Renal pelvis (tissue), 1 donor: ENCODE data around the gene MTCL3.

Source experiments
- DNase-seq: peaks from one replicate; pipeline ENCODE4 v3.0.0-alpha.2; 2013

Gene MTCL3

DNA sequence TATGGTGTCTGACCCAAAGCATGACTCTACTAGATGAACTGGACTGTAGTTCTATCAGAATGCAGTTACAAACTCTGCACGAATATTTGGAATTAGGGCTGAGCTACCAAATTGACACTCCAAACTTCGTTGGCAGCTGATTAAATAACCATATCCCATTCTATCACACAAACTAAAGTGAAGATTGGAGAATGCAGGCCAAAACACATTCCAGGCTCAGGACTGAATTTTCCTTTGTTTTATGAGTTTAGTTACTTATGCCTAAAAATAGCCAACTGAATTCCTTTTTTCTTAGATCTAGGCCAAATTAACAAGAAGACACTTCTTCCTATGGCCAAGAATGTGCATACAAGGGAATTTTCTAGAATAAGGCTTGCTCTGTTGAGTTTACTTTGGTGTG lies 50.2 kb downstream of the MTCL3 start:
- DNase-seq = no peak

DNA sequence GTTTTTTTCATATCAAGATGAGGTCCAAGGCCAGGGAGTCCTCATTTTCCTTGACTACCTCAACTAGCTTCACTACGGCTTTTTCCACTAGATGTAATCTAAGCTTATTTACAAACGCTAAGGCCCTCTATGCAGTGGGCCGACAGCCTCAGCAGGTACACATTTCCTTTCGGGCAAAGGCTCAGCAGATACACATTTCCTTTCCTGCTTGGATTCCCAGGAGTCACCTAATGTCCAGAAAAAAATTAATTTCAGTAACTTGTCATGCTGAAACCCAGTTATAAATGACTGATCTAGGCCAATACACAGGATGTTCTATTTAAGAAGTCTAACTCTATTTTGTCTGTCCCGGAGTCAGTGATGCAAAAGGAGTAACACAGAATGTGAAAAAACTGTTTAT lies 52.7 kb downstream of the MTCL3 start:
- DNase-seq = no peak

DNA sequence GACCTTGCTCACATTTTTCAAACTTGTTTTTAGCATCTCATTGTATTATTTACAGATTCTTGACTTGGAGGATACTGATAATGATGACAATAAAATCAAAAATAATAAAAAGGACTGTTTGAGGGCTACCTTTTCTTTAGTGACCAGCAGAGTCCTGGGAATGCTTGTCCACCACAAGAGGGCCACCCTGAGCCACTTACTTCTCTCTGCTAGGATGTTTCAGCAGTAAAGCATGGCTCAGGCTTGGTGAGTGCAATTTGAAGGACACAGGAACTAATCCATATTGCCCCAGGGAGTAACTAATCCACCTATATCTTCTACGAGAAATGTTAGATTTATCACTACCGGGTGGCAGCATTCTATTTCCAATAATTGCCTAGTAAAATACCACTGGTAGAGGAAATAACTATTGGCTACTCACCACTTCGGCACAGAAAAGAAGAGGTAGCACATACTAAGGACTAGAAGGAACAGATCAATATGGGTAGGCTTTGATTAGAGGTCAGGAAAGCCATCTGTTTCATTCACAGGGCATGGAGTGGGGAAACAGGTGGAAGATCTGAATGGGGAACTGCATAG lies 54.2 kb downstream of the MTCL3 start:
- peak; percentile 42 for DNase-seq

DNA sequence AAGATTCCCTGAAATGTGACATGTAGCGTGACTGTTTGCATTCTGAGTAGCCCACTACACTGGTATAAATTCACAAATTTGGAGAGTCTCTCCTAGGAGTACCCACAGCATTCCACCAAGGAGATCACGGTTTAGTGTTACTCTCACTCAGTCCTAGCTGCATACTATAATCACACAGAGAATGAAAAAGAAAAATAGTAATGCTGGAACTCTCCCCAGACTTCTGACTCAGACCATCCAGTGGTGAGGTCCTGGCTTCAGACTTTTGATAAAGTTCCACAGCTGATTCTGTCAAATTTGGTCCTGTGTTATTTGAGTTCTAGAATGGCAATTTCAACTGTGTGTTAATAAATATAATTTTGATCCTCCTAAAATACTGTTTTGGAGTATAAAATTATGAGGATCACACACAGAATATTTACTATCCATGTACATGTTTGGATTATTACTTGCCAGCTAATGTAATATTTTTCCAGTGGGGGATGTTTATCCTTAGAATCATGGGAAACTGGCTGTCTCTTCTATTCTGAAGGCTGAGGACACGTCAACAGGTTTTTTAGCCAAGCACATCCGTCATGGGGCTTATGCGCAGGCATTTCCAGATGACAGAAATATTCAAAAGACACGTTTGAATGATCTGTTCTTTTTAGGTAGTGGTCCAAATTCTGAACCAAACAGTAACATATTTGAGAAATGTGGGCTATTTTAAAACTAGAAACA lies 54.8 kb downstream of the MTCL3 start:
- DNase-seq = no peak

DNA sequence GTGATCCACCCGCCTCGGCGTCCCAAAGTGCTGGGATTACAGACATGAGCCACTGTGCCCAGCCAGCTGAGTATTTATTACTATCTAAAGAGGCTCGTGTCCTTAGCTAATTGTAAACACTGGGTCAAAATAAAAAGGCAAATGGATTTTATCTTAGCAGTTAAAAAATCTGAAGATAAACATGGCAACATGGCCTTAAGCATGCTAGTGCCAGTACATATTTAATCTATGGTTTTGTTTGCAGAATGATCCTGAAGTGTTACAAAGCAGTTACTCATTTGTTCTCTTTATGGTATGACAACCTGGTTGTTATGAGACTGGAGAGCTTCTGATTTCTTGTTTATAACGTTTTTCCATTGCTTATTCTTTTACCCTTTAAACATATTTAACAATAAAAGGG lies 56.1 kb downstream of the MTCL3 start:
- DNase-seq = no peak

DNA sequence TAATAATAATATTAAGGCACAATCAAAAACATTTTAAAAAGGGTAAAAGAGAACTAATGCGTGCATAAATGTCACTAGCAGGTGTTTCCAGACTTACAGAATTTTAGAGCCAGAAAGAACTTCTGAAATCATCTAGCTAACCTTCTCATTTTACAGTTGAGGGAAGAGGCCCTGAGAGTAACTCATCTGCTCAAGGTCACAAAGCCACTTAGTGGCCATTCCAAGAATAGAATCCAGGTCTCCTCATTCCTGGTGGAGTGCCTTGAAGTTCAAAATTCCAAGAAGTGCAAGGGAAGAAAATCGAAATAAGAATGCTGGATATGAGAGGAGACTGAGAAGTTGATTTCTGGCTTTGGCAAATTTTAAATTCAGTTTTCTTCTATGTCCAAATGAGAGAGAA lies 56.8 kb downstream of the MTCL3 start:
- no peak for DNase-seq

DNA sequence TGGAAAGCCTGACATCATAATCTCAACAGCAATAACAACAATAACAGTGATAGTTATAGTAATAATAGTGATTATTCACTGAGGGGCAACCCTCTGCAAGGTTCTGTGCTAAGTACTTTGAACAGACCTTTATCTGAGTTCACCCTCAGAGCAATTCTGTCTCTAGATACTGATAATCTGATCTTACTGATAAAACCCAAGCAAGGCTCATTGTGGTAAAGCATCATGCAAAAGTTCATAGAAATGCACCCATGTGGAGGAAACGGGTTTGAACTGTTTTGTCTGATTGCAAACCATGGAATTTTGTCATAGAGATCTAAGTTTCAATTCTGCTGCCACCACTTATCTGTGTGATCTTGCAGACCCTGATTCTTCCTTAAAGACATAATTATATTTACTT lies 58.7 kb downstream of the MTCL3 start:
- DNase-seq = no peak

DNA sequence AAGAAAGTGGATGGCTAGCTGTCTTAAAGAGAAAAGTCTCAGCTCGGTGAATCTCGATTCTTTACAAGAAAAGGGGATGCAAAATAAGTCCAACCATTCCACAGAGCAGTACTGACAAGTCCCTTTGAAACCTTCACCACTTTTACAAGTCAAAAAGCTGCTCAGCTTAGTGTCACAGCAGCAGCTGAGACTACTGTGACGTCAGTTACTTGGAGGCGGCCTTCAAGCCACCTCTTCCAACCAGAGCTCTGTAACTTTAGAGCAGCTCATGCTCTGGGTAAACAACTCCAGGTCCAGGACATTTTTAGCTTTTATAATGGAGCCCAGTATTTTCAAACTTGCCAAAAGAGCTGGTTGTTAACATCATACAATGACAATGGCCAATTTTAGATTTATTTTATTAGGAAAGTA lies 59.9 kb downstream of the MTCL3 start, which contains the start of gene KIAA0408:
TSS of gene KIAA0408 (minus strand) at position 159 of the 411 bp plus-strand sequence. CDS start 5,408 bp downstream, outside the sequence.
- DNase-seq = peak; percentile 75

DNA sequence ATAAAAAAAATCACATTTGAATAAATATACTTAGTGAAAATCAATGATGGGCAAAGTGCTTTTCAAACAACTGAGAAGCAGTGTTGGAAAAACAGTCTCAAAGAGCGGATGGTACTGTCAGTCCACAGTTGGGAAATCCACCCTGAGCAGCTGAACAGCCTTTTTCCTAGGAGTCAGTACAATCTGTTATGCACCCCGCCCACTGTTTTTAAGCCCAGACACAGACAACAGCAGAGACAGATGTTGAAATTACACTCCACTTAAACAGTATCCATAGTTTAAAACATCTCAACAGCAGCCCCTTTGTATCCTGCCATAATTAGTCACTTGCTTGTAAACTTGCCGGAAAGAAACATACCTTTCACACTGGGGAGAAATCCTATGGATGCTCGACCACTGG lies 60.3 kb downstream of the MTCL3 start:
- peak; percentile 4 for DNase-seq

DNA sequence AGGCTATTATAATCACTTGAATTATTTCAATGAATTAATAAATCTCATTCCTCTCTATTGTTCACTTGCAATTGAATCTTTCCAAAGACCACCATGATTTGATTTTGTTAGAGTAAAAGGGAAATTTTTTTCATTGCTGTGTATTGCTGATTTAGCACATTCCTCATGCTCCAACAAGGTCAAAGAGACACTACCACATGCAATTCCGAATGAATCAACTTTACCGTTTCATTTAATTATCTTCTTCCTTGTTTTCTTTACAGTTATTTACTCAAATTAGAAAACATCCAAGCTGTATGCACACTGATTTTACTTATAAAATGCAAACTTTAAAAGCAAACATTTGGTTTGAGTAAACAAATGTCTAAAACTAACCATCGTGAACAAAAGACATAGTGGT lies 60.9 kb downstream of the MTCL3 start:
- DNase-seq = no peak

DNA sequence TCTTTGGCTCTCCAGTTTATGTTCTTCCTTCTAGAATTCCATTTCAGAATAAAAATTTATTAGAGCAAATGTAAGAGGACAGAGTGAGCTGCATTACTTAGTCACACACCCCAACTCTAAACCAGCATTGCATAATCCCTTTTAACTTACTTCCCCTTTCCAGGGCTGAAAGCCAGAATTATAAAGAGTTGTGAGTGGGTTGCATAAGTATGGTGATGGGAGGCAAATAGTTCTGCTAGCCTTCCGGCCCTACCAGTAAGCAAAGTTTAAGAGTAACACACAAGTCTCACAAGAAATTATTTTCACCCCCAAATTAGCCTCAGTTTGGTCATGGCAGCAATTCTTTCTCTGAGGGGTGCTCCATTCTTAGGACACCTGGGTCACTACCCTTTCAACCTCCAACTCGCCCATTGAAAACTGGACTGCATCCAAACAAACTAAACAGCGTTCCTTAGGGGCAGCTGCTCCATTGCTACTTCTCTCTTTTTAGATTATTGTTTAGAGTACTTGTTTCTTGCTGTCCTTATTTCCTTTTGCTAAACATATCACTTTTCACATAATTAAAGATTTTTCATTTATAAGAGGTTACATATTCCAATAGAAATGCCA lies 61.6 kb downstream of the MTCL3 start:
- DNase-seq = no peak

DNA sequence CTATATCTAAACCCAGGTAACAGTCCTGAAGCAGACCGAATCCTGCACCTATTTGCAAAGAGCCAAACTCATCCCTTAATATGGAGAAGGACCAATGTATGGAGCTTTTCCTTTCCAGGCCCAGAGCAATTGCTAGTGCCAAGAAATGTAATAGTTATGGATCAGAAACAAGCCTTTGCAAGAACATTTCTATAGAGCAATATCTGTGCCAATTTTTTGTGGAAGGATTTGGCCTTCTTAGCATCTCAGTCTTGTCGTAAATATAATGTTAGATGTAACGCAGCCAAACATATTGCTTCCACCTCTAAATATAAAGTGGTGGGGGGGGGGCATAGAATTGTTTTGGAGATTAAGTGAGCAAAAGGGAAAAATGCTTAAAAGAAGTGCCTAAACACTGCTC lies 62.7 kb downstream of the MTCL3 start:
- DNase-seq = no peak

DNA sequence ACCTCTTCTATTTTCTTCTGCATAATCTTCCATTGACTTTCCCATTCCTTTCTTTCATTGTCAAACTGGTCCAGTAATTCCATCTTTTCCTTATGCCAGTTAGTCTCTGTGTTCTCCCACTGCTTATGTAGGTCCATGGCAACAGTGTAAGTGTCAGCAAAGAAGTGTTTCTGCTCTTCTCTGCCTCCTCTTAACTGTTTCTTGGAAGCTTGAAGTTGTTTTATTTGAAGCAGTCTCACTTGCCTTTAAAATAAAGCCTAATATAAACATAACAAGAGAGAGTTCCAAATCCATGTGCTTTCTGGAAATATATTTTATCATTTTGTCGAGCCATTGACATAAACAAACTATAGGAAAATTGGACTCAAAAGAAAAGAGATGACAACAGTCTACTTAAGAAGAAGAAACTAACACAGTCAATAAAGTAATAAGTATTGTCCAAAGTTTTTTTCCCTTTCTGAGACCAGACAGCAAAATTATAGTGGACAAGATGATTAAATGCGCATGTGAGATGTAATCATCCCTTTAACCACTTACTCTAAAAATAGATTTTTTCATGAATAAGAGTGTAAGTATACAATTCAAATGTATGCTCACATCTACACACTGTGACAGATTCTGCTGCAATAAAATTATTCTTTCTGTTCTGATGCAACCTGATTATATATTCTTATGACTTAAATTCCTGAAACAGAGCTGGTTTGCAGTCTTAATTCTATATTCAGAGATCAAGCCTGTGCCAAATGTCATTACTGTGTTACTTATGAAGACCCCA lies 65.1 kb downstream of the MTCL3 start:
- no peak for DNase-seq

DNA sequence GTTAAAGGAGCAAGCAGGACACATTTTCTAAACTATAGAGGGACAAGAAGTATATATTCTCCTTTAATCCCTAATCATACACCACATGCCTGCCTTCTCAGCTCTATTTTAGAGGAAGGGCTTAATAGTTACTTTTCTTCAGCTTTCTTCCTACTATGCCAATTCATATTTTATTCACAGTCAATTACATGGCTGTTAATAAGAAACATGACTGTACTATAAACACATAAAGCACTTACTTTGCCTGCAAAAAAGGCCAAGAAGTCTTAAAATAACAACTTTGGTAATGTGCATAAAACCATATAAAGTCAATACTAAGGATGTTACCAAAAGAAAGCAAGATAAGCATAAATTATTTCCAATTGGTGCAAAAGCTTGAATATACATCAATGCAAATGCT lies 66.3 kb downstream of the MTCL3 start:
- DNase-seq = no peak

DNA sequence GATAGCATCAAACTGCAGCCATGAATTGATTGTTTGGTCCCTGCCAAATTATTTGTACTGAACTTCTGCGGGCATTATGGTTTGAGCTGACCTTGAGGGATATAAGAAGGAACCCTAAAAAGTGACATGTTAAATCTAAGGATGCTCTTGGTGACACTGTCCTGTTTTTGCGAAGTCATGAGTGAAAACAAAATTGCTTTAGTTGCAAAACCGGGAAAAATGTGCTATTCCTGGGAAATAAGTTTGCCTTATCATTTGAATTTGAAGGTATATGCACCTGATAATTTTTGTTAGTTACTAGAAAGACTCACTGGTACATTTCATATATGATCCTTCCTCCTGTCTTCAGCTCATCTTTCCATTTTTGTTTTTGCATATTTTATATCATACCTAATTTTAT lies 67.7 kb downstream of the MTCL3 start:
- DNase-seq = no peak

DNA sequence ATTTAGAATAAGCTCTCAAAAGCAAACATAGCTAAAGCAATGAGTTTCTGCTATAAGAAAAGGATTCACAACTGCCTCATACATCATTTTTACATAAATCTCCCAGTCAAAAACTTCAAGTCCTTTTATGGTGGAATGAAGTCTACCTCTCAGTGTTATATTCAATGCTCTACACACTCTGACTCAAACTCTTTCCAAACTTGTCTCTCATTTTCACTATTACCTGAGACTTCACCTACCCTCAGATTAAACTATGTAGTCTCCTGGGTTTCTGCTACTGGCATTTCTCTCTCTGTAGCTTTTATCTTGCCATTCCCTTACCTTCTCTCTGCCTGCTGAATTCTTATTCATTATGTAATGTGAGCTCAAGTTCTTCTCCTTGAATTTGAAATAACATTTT lies 71.4 kb downstream of the MTCL3 start:
- no peak for DNase-seq

DNA sequence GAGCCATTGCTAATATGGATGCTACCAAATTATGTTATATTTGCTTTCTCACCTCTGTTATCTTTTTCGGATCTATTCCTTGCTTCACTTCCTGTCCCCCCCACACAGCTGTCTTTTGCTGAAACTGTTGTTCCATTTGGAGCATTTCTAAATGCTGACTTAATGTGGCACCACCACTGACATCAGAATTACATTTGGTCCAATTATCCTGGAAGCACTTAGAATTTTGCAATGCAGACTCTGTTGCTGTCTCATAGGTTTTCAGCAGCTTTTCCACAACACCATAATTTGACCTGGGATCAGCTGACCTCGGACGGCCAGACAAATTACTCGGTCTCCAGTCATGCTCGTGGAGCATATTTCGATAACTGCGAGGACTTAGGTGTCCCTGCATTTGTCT lies 72.8 kb downstream of the MTCL3 start:
- DNase-seq = no peak

DNA sequence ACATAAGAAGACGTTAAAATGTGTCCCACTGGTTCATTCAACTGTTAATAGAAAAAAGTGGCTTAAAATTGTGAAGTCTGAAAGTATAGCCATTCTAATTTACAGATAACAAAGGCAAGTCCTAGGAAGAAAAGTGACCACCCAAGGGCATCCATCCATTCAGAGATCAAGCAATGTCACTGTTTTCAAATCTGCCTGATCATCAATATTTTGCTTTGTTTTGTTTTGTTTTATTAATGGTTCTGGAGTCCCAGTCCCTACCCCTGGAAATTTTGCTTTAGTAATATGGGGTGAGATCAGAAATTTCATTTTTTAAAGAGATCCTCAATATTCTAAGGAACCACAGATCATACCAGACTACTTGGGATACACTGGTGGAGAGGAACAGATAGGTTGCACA lies 77.3 kb downstream of the MTCL3 start:
- no peak for DNase-seq

DNA sequence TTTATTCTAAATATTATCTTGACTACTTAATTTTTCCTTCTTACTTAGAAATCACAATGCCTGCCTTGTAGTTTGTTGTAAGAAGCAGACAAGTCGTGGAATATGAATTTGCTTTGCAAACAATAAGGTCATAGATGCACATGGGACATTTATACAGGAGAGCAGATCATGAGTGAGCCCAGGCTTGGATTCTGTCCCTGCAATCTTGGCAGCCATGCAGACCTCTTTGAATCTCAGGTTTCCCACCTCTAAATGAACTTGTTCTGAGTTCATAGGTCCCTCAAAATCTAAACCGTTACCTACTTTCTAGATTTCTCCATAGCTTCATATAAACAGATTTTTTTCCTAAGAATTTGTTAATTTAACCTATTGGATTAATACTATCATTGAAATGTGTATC lies 79.4 kb downstream of the MTCL3 start:
- no peak for DNase-seq

DNA sequence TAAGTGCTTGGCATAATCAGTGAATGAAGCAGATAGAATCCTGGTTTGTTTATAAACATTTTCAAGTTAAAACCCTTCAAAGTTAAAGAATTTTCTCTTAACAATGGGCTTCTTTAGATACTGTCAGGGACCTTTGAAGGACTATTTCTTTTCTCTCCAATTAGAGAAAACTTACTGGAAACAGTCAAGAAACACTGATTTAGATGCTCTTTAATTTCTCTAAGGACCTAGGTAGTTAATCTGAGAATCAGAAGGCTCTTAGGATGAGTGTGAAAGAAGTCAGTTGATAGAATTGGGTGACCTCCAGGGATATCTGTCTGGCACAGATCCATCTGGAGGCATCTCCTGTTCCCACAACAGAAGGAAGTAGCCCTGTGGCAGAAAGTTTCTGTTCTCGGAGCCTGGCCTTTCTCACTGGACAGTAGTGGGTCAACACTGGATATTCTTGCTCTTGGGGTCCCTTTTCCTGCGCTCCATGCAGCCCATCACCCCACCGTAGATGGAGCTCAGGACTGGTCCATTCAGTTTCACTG lies 82.5 kb downstream of the MTCL3 start:
- DNase-seq = no peak

DNA sequence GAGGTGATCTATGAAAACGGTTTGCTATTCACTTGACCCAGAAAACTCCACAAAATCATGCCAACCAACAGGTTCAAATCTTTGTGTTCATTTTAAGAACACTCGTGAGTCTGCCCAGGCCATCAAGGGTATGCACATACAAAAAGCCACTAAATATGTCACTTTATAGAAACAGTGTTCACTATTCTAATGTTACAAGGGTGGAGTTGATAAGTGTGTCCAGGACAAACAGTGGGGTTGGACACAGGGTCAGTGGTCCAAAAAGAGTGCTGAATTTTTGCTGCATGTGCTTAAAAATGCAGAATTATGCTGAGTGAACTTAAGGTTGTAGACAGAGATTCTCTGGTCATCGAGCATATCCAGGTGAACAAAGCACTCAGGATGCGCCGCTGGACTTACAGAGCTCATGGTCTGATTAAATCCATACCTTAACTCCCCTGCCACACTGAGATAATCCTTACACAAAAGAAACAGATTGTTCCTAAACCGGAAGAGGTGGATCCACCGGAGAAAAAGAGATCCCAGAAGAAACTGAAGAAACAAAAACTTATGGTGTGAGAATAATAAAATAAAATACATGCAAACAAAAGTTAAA lies 83.4 kb downstream of the MTCL3 start:
- DNase-seq = no peak

DNA sequence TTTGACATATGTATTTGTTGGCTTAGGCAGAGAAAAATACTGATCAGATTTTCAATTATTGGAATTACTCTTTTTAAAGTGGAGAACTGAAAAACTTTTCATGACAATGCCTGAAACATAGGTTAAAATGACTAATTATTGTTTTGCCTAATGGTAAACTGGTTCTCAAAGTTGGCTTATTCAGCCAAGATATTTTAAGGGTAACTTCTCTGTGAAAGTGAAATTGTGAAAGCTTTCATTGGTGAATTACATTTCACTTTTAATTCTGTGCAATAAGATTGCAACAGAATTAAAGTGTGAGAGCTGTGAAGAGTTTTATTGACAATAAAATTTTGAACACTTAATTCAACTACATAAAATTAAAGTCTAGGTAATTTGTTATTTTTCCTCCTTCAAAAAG lies 84.5 kb downstream of the MTCL3 start:
- no peak for DNase-seq
